Fibroblast of skin of right biceps (primary cell): ENCODE measurements around the gene PREP.
"Not testable (repeated sequence)": the region's sequence is repeated elsewhere in the genome, so short reads cannot be mapped to it uniquely, and the experiment has no call there.

Experiments
- DNase-seq: peaks from one replicate; pipeline ENCODE4 v3.0.0-alpha.2; 2013

Gene PREP

DNA sequence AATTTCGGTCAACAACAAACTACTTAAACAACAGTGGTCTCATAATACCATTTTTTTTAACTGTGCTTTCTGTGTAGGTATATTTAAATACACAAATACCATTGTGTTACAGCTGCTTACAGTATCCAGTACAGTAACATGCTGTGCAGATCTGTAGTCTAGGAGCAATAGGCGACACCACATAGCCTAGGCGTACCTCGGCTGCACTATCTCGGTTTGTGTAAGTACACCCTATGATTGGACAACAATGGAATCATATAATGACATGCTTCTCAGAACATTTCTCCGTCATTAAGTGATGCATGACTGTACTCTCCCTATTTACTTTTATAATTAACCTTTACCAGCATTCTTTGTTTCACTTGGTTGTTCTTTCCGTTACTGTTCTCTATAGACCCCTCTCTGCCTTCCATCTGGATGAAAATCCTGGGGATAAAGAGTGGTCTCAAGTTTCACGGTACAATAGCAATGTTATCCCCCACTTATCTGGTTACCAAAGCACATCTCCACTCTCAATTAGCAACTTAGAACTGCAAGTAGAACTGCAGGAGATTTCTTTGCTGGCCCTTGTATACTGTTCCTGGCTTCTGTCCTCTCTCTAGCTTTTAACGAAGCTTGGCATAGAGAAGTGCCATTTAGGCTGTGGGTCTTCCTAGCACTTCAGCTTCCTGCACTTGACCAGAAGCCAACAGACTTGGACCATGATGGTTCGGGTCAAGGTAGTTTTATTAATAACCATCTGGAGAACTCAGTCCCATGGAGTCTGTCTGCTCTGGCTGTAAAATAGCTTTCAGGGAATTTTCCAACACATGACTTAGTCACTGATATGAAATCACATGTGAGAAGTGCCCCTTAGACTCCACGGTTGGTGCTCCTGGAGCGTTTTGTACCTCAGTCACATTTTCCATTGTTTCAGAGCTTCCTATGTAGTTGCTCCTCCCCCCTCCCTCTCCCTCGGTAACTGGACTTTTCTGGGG lies 142.7 kb downstream of the PREP start:
- no peak for DNase-seq

DNA sequence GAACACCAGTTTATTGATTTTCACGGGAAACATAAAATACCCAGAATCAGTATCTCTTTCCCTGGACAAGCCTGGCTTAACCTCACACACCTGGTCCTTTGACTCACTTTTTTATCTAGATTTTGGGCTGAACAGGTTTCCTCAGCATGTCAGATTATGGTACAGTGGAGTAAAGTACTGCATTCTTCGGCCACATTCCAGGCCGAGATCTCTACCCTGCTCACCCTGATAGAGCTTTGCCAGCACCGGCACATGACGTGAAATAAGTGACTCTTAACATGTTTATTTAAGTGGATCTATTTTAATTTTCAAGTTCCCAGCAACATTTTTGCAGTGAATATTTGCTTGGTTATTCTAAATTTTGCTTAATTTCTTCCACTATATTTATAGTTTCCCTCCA lies 144.1 kb downstream of the PREP start:
- DNase-seq = no peak

DNA sequence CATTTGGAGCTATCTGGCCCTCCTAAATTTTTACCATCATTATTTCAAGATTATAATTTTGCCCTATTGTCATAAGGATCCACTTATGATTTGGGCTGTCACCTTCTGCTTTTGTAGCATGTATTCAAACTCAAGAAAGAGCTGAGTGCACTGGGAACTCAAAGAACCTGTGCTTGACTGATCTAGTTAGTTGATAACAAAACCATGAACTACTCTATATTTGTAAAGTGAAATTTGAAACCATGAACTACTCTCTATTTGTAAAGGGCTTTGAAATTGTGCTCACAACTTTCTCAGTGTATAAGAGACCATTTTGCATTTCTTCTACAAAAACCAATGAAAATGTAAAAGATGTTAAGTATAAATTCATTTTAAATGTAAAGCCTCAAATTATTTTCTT lies 145.5 kb downstream of the PREP start:
- DNase-seq = no peak

DNA sequence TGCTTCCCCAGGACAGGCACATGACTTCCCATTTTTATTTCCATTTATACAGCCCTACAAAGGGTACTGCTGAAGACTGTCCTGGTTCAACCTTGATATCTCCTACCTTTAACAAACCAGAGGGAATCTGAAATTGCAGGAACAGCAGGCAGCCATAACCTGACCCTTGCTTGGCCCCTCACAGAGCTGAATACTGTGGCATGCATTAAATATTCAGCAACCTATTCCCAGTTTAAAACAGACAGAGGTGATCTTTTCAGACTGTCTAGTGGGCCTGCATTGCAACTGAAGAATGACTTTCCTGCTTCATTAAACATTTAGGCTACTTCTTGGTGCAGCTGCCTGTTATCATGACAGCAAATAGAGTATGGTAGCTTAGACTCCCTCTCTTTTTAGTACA lies 146.3 kb downstream of the PREP start:
- DNase-seq = no peak

DNA sequence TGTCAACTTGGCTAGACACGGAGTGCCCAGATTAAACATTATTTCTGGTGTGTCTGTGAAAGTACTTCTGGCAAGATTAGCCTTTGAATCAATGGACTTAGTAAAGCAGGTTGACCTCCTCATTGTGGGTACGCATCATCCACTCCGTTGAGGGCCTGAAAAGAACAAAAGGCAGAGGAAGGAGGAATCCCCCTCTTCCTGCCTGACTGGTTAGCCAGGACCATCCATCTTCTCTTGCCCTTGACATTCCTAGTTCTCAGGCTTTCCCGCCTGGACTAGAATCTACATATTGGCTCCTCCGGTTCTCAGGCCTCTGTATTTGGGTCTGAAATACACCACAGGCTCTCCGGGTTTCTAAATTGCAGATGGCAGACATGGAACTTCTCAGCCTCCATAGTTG lies 149.1 kb downstream of the PREP start:
- no peak for DNase-seq

DNA sequence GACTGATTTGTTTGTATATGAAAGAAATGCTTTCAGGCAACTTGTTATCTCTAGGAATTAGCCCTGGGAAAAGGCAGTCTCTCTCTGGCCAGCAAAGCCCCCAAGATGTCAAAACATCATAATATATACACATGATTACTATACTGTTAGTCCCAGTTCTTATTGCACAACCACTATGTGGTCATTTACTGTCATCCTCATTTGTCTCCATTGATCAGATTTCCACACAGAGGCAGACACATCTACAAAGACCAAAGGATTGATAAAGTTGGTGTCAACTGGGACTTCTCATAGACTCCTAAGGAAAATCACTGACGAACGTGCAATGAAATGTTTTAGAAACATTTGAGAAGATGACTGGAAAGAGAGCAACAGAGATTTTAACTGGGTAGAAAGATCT lies 151.2 kb downstream of the PREP start:
- no peak for DNase-seq

DNA sequence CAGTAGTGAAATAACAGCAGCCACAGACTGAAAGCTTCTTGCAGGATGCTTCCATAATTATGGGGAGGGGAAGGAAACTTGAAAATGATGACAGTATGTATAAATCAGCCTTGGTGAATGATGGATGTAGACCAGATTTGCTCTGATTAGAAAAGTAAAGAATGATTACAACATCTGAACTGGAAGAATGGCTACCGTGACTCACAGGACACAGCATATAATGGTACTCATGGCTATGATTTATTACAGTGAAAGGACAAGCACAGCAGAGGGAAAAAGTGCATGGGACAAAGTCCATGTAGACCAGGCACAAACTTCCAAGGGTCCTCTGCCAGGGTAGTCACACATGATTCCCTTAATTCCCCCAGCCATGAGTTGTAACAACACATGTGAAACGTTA lies 152.3 kb downstream of the PREP start:
- DNase-seq = peak; percentile 49

DNA sequence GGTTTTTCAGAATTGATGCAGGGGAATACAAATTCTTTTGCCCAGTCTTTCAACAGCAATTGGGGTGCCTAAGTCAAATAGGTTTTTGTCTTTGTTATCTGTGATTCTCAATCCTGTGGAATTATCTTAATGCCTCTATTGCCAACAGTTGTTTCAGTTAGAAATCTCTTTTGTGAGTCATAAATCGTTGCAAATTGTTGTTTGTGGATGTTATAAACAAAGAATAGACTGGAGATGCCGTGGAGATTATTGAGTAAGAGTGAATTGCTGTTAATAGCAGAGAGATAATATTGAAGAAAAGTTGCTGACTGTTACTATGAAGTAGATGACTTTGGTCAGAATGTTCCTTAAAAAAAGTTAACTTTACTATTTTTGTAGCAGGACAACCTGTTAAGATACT lies 159.4 kb downstream of the PREP start:
- no peak for DNase-seq

DNA sequence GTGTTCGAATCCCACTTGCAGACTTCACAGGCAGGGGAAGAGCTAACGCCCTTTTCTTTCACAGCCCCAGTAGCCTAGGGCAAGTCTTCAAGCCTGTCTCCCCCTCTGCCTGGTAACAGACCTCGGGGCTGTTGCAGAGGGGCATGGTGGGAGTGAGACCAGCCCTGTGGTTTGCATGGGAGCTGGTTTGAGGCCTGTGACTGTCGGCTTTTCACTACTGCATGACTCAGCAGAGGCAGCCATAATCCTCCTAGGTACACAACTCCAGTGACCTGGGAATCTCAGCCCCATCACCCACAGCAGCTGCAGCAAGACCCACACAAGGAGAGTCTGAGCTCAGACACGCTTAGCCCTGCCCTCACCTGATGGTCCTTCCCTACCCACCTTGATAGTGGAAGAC lies 167.7 kb downstream of the PREP start:
- no peak for DNase-seq

DNA sequence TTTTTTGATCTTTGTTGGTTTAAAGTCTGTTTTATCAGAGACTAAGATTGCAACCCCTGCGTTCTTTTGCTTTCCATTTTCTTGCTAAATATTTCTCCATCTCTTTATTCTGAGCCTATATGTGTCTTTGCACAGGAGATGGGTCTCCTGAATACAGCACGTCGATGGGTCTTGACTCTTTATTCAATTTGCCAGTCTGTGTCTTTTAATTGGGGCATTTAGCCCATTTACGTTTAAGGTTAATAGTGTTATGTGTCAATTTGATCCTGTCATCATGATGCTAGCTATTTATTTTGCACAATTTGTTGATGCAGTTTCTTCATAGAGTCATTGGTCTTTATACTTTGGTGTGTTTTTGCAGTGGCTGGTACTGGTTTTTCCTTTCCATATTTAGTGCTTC lies 171.1 kb downstream of the PREP start:
- not testable (repeated sequence) for DNase-seq
